BLaER1 (cell line): ENCODE results near the gene MYOZ2.

Source experiments
- H3K27ac ChIP-seq: shearing (Covaris generic); formaldehyde crosslinking; 2 replicates; pipeline ENCODE4 v1.8.1; 2022
- H3K27me3 ChIP-seq: shearing (Covaris generic); formaldehyde crosslinking; 2 replicates; pipeline ENCODE4 v1.8.1; 2022
- H3K36me3 ChIP-seq: shearing (Covaris generic); formaldehyde crosslinking; 2 replicates; pipeline ENCODE4 v1.8.1; 2022
- H3K4me1 ChIP-seq: shearing (Covaris generic); formaldehyde crosslinking; 2 replicates; pipeline ENCODE4 v1.8.1; 2022
- H3K4me2 ChIP-seq: shearing (Covaris generic); formaldehyde crosslinking; 2 replicates; pipeline ENCODE4 v1.8.1; 2022
- H3K4me3 ChIP-seq: shearing (Covaris generic); formaldehyde crosslinking; 2 replicates; pipeline ENCODE4 v1.8.1; 2022
- H3K9ac ChIP-seq: shearing (Covaris generic); formaldehyde crosslinking; 2 replicates; pipeline ENCODE4 v1.8.1; 2022
- H3K9me3 ChIP-seq: shearing (Covaris generic); formaldehyde crosslinking; 2 replicates; pipeline ENCODE4 v1.8.1; 2022
- H4K20me1 ChIP-seq: shearing (Covaris generic); formaldehyde crosslinking; 2 replicates; pipeline ENCODE4 v1.8.1; 2022
- Cebpa-rat ChIP-seq: shearing (Covaris generic); IDR thresholded peaks from 2 replicates; pipeline ENCODE4 v1.8.1; 2022

MYOZ2 gene

GRCh38 chr4:119184128-119184527 lies 48.5 kb downstream of the MYOZ2 start:
- no peak for TF ChIP-seq Cebpa-rat
- Histone ChIP-seq H4K20me1 (no peaks in the 10 kb centered on the region), H3K9ac (no peak overlapping the region)

GRCh38 chr4:119189638-119190037 lies 54.0 kb downstream of the MYOZ2 start:
- Histone ChIP-seq H3K4me3 (no peak overlapping the region), H4K20me1 (no peaks in the 10 kb centered on the region), H3K9ac (no peak overlapping the region), H3K4me2 (no peak overlapping the region), H3K9me3 (no peaks in the 10 kb centered on the region), H3K27me3 (no peaks in the 10 kb centered on the region), H3K4me1 (no peaks in the 10 kb centered on the region), H3K36me3 (no peaks in the 10 kb centered on the region), H3K27ac (no peak overlapping the region)
- TF ChIP-seq Cebpa-rat, result no peak

More at GRCh38 chr4:119184128-119184527, 48.5 kb downstream of the MYOZ2 start:
- Histone ChIP-seq H3K4me2 (no peak overlapping the region), H3K36me3 (no peaks in the 10 kb centered on the region), H3K4me1 (no peaks in the 10 kb centered on the region), H3K27me3 (no peaks in the 10 kb centered on the region), H3K4me3 (no peak overlapping the region), H3K9me3 (no peaks in the 10 kb centered on the region), H3K27ac (no peak overlapping the region)

- H3K4me2 ChIP-seq, result no peak overlapping the region
- no peaks in the 10 kb centered on the region for H3K9me3 ChIP-seq
- H3K27me3 ChIP-seq, result no peaks in the 10 kb centered on the region
- H3K9ac ChIP-seq, result no peak overlapping the region
- H3K4me1 ChIP-seq, result no peaks in the 10 kb centered on the region
- H3K27ac ChIP-seq, result no peak overlapping the region
- H3K36me3 ChIP-seq, result no peaks in the 10 kb centered on the region
- TF ChIP-seq Cebpa-rat, result no peak
- no peak overlapping the region for H3K4me3 ChIP-seq
- no peaks in the 10 kb centered on the region for H4K20me1 ChIP-seq
These were observed 54.7 kb downstream of the MYOZ2 start for GRCh38 chr4:119190354-119190753.

GRCh38 chr4:119191505-119191904 lies 55.9 kb downstream of the MYOZ2 start:
- H3K27me3 ChIP-seq, result no peaks in the 10 kb centered on the region
- H3K4me2 ChIP-seq, result no peak overlapping the region
- no peak for TF ChIP-seq Cebpa-rat
- H3K4me1 ChIP-seq, result no peaks in the 10 kb centered on the region
- no peak overlapping the region for H3K9ac ChIP-seq
- no peaks in the 10 kb centered on the region for H4K20me1 ChIP-seq
- no peak overlapping the region for H3K4me3 ChIP-seq
- no peaks in the 10 kb centered on the region for H3K9me3 ChIP-seq
- H3K36me3 ChIP-seq, result no peaks in the 10 kb centered on the region
- H3K27ac ChIP-seq, result no peak overlapping the region

GRCh38 chr4:119197772-119198212 lies 62.2 kb downstream of the MYOZ2 start:
- Histone ChIP-seq H3K4me1 (no peaks in the 10 kb centered on the region), H3K4me3 (no peak overlapping the region), H4K20me1 (no peaks in the 10 kb centered on the region), H3K9me3 (peaks cover 6% of the 10 kb centered on the region; the same call in 1 of the 2 replicates), H3K27me3 (no peaks in the 10 kb centered on the region), H3K27ac (no peak overlapping the region), H3K9ac (no peak overlapping the region), H3K4me2 (no peak overlapping the region), H3K36me3 (no peaks in the 10 kb centered on the region)
- TF ChIP-seq Cebpa-rat, result no peak

GRCh38 chr4:119204916-119205315 lies 69.3 kb downstream of the MYOZ2 start:
- H3K4me1 ChIP-seq, result no peaks in the 10 kb centered on the region

GRCh38 chr4:119205690-119206089 lies 70.1 kb downstream of the MYOZ2 start:
- no peak for TF ChIP-seq Cebpa-rat
- Histone ChIP-seq H4K20me1 (no peaks in the 10 kb centered on the region), H3K9ac (no peak overlapping the region), H3K36me3 (no peaks in the 10 kb centered on the region), H3K9me3 (peaks cover 6% of the 10 kb centered on the region; the same call in 1 of the 2 replicates), H3K4me3 (no peak overlapping the region), H3K27ac (no peak overlapping the region), H3K4me2 (no peak overlapping the region), H3K4me1 (peaks cover 2% of the 10 kb centered on the region; the same call in 1 of the 2 replicates), H3K27me3 (no peaks in the 10 kb centered on the region)

More at GRCh38 chr4:119204916-119205315, 69.3 kb downstream of the MYOZ2 start:
- H3K4me3 ChIP-seq, result no peak overlapping the region
- no peaks in the 10 kb centered on the region for H3K36me3 ChIP-seq
- TF ChIP-seq Cebpa-rat, result no peak
- H3K4me2 ChIP-seq, result no peak overlapping the region
- H4K20me1 ChIP-seq, result no peaks in the 10 kb centered on the region
- peaks cover 6% of the 10 kb centered on the region; the same call in 1 of the 2 replicates for H3K9me3 ChIP-seq
- no peak overlapping the region for H3K9ac ChIP-seq
- no peaks in the 10 kb centered on the region for H3K27me3 ChIP-seq
- H3K27ac ChIP-seq, result no peak overlapping the region

GRCh38 chr4:119206178-119206577 lies 70.5 kb downstream of the MYOZ2 start:
- H4K20me1 ChIP-seq, result no peaks in the 10 kb centered on the region
- no peak overlapping the region for H3K27ac ChIP-seq
- peaks cover 6% of the 10 kb centered on the region; the same call in 1 of the 2 replicates for H3K9me3 ChIP-seq
- no peak overlapping the region for H3K9ac ChIP-seq
- H3K27me3 ChIP-seq, result no peaks in the 10 kb centered on the region
- no peaks in the 10 kb centered on the region for H3K36me3 ChIP-seq
- H3K4me3 ChIP-seq, result no peak overlapping the region
- H3K4me2 ChIP-seq, result no peak overlapping the region
- TF ChIP-seq Cebpa-rat, result no peak
- H3K4me1 ChIP-seq, result peaks cover 6% of the 10 kb centered on the region; the same call in 1 of the 2 replicates

- no peaks in the 10 kb centered on the region for H4K20me1 ChIP-seq
- H3K4me1 ChIP-seq, result peaks cover 14% of the 10 kb centered on the region; the same call in 1 of the 2 replicates
- no peak overlapping the region for H3K4me3 ChIP-seq
- no peak for TF ChIP-seq Cebpa-rat
- peaks cover 6% of the 10 kb centered on the region; the same call in 1 of the 2 replicates for H3K9me3 ChIP-seq
- H3K4me2 ChIP-seq, result no peak overlapping the region
- H3K36me3 ChIP-seq, result no peaks in the 10 kb centered on the region
- H3K9ac ChIP-seq, result no peak overlapping the region
- H3K27ac ChIP-seq, result no peak overlapping the region
- no peaks in the 10 kb centered on the region for H3K27me3 ChIP-seq
These were observed 71.4 kb downstream of the MYOZ2 start for GRCh38 chr4:119207051-119207450.

- H3K9me3 ChIP-seq, result no peaks in the 10 kb centered on the region
- no peak overlapping the region for H3K9ac ChIP-seq
- no peaks in the 10 kb centered on the region for H3K36me3 ChIP-seq
- H4K20me1 ChIP-seq, result no peaks in the 10 kb centered on the region
- no peak for TF ChIP-seq Cebpa-rat
- H3K27me3 ChIP-seq, result no peaks in the 10 kb centered on the region
- no peak overlapping the region for H3K4me2 ChIP-seq
- no peak overlapping the region for H3K27ac ChIP-seq
- H3K4me3 ChIP-seq, result no peak overlapping the region
- peaks cover 24% of the 10 kb centered on the region for H3K4me1 ChIP-seq
These were observed 73.4 kb downstream of the MYOZ2 start for GRCh38 chr4:119209077-119209476.

GRCh38 chr4:119209586-119209985 lies 74.0 kb downstream of the MYOZ2 start:
- no peaks in the 10 kb centered on the region for H3K27me3 ChIP-seq
- no peak overlapping the region for H3K9ac ChIP-seq
- H3K36me3 ChIP-seq, result no peaks in the 10 kb centered on the region
- no peak overlapping the region for H3K4me3 ChIP-seq
- no peaks in the 10 kb centered on the region for H3K9me3 ChIP-seq
- no peaks in the 10 kb centered on the region for H4K20me1 ChIP-seq
- peaks cover 29% of the 10 kb centered on the region for H3K4me1 ChIP-seq
- H3K4me2 ChIP-seq, result no peak overlapping the region
- no peak for TF ChIP-seq Cebpa-rat
- H3K27ac ChIP-seq, result no peak overlapping the region
